Stomach (tissue), 4 donors: Measurements from ENCODE around the gene SPNS2.

Experiments used
- CTCF ChIP-seq, 7 experiments: fragments of 450-650 bp in 4 of 7; fragments of 200-600 bp in 3 of 7; sonication (generic) in 3 of 7; IDR thresholded peaks; one replicate each; pipeline ENCODE4 v1.5.1; 2016 to 2019; ENCODE audit warnings: antibody characterized with exemption in 7 of 7, control low read depth in 2 of 7, mild to moderate bottlenecking in 1 of 7
- EP300 ChIP-seq: sonication (generic); formaldehyde crosslinking; IDR thresholded peaks from one replicate; pipeline ENCODE4 v1.6.1; 2017; ENCODE audit warnings: antibody characterized with exemption
- POLR2A ChIP-seq, 4 donors: fragments of 450-650 bp; IDR thresholded peaks; one replicate each; pipeline ENCODE4 v1.6.1; 2016; ENCODE audit warnings: antibody characterized with exemption in 4 of 4, control low read depth in 2 of 4, mild to moderate bottlenecking in 1 of 4, moderate library complexity in 1 of 4
- POLR2AphosphoS5 ChIP-seq, 3 donors: sonication (generic); formaldehyde crosslinking; IDR thresholded peaks; one replicate each; pipeline ENCODE4 v1.6.1; 2016; ENCODE audit warnings: antibody characterized with exemption in 3 of 3

GRCh38 chr17:4479982-4480751, 18.5 kb upstream of the SPNS2 start:
- TF ChIP-seq CTCF (IDR thresholded peaks at IDR 0.05) = no peak
- TF ChIP-seq POLR2A (IDR thresholded peaks at IDR 0.05) = no peak
- TF ChIP-seq POLR2AphosphoS5 (IDR thresholded peaks at IDR 0.05) = no peak
- TF ChIP-seq EP300 = no peak
